Neural progenitor cell (in vitro differentiated cells): ENCODE measurements around the gene ABCC8. TPM values are rescaled to one million over a fixed set of nuclear protein-coding genes. Genes with fewer than 3 reads are reported as not detected.

Experiments
- DNase-seq: peaks from one replicate; pipeline ENCODE4 v3.0.0-alpha.2; 2016; ENCODE audit warnings: low spot score
- H2AFZ ChIP-seq: fragments of 200-600 bp; sonication (generic); replicated peaks from 2 replicates; pipeline ENCODE4 v1.6.1; 2016; ENCODE audit warnings: antibody characterized with exemption
- H3F3A ChIP-seq: fragments of 200-600 bp; sonication (generic); 2 replicates; pipeline ENCODE4 v1.6.1; 2016; ENCODE audit warnings: antibody characterized with exemption, low read depth
- H3K27ac ChIP-seq: fragments of 200-600 bp; sonication (generic); 2 replicates; pipeline ENCODE4 v1.5.1; 2016; ENCODE audit warnings: mild to moderate bottlenecking
- H3K27me3 ChIP-seq: fragments of 200-600 bp; sonication (generic); 2 replicates; pipeline ENCODE4 v1.6.1; 2016; ENCODE audit warnings: mild to moderate bottlenecking, moderate library complexity
- H3K36me3 ChIP-seq: fragments of 200-600 bp; sonication (generic); 2 replicates; pipeline ENCODE4 v1.5.1; 2016
- H3K4me1 ChIP-seq: fragments of 200-600 bp; sonication (generic); 2 replicates; pipeline ENCODE4 v1.6.1; 2016; ENCODE audit warnings: mixed run types
- H3K4me2 ChIP-seq: fragments of 200-600 bp; sonication (generic); 2 replicates; pipeline ENCODE4 v1.6.1; 2016
- H3K4me3 ChIP-seq: fragments of 200-600 bp; sonication (generic); 2 replicates; pipeline ENCODE4 v1.5.1; 2016
- H3K79me2 ChIP-seq: fragments of 200-600 bp; sonication (generic); 2 replicates; pipeline ENCODE4 v1.6.1; 2016; ENCODE audit warnings: low read depth
- H3K9ac ChIP-seq: fragments of 200-600 bp; sonication (generic); 2 replicates; pipeline ENCODE4 v1.6.1; 2016
- H3K9me3 ChIP-seq: fragments of 200-600 bp; sonication (generic); 2 replicates; pipeline ENCODE4 v1.5.1; 2016; ENCODE audit warnings: low read depth
- H4K20me1 ChIP-seq: fragments of 200-600 bp; sonication (generic); 2 replicates; pipeline ENCODE4 v1.6.1; 2016; ENCODE audit warnings: low read depth
- H3K27ac Mint-ChIP-seq: 3 replicates; pipeline ENCODE4 v1.8.0; 2021; ENCODE audit warnings: mixed read lengths
- H3K27me3 Mint-ChIP-seq: 2 replicates; pipeline ENCODE4 v1.8.0; 2022; ENCODE audit warnings: low read depth, mild to moderate bottlenecking, inconsistent platforms, moderate library complexity, mixed read lengths; ENCODE audit not compliant: insufficient read depth
- H3K36me3 Mint-ChIP-seq: 3 replicates; pipeline ENCODE4 v1.8.0; 2021; ENCODE audit warnings: mixed read lengths
- H3K4me1 Mint-ChIP-seq: 3 replicates; pipeline ENCODE4 v1.8.0; 2021; ENCODE audit warnings: mixed read lengths
- H3K4me3 Mint-ChIP-seq: 3 replicates; pipeline ENCODE4 v1.8.0; 2021; ENCODE audit warnings: mild to moderate bottlenecking, moderate library complexity, mixed read lengths
- H3K9me3 Mint-ChIP-seq: 3 replicates; pipeline ENCODE4 v1.8.0; 2020; ENCODE audit warnings: mixed read lengths
- EZH2 ChIP-seq: fragments of 200-600 bp; sonication (generic); IDR thresholded peaks from 2 replicates; pipeline ENCODE4 v1.6.1; 2017; ENCODE audit warnings: antibody characterized with exemption, mild to moderate bottlenecking, moderate library complexity
- EZH2phosphoT487 ChIP-seq: fragments of 200-600 bp; sonication (generic); IDR thresholded peaks from 2 replicates; pipeline ENCODE4 v1.6.1; 2017; ENCODE audit warnings: antibody characterized with exemption
- total RNA-seq: library from RNA; depleted of rRNA; stranded (reverse); fragments of >200 nt; gene quantifications from 2 replicates; pipeline ENCODE4 v1.2.3, GENCODE V29; 2015; ENCODE audit warnings: low replicate concordance
- TF ChIP-seq, protein P1 (sequence below): fragments of 200-600 bp; sonication (generic); IDR thresholded peaks from 2 replicates; pipeline ENCODE4 v1.5.1; 2017; ENCODE audit warnings: antibody characterized with exemption, mild to moderate bottlenecking

The ABCC8 gene
- total RNA-seq, 1 donor from 2014 or later: 0.32 TPM

DNA sequence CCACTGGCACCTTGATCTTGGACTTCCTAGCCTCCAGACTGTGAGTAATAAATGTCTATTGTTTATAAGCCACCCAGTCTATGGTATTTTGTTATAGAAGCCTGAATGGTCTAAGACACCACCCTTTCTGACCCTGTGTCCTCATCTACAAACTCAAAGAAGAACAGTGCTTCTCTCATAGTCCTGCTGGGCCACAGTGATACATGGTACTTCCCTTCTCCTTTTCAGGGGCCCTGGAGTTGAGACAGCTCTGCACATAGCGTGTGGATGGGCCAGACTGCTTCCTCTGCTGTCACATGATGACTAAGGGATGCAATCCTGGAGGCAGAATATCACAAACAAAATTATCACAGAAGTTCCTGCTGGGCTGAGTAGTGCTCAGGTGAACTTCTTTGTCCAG lies 93.2 kb downstream of the ABCC8 start:
- no peak overlapping the region for H3K27ac Mint-ChIP-seq
- H2AFZ ChIP-seq: no peak overlapping the region
- no peak overlapping the region for H3K9ac ChIP-seq
- no peaks in the 10 kb centered on the region for H4K20me1 ChIP-seq
- peaks cover 10% of the 10 kb centered on the region for H3K36me3 Mint-ChIP-seq
- H3F3A ChIP-seq: no peaks in the 10 kb centered on the region
- peaks cover 3% of the 10 kb centered on the region for H3K4me1 ChIP-seq
- H3K4me1 Mint-ChIP-seq: no peaks in the 10 kb centered on the region
- H3K4me2 ChIP-seq: no peak overlapping the region
- TF ChIP-seq EZH2phosphoT487 (no peak), EZH2 (no peak)
- TF ChIP-seq, protein P1, sequence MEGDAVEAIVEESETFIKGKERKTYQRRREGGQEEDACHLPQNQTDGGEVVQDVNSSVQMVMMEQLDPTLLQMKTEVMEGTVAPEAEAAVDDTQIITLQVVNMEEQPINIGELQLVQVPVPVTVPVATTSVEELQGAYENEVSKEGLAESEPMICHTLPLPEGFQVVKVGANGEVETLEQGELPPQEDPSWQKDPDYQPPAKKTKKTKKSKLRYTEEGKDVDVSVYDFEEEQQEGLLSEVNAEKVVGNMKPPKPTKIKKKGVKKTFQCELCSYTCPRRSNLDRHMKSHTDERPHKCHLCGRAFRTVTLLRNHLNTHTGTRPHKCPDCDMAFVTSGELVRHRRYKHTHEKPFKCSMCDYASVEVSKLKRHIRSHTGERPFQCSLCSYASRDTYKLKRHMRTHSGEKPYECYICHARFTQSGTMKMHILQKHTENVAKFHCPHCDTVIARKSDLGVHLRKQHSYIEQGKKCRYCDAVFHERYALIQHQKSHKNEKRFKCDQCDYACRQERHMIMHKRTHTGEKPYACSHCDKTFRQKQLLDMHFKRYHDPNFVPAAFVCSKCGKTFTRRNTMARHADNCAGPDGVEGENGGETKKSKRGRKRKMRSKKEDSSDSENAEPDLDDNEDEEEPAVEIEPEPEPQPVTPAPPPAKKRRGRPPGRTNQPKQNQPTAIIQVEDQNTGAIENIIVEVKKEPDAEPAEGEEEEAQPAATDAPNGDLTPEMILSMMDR: no peak
- no peaks in the 10 kb centered on the region for H3K9me3 ChIP-seq
- no peak overlapping the region for H3K27ac ChIP-seq
- DNase-seq: no peak
- H3K27me3 Mint-ChIP-seq: peaks cover 6% of the 10 kb centered on the region
- no peaks in the 10 kb centered on the region for H3K36me3 ChIP-seq
- no peak overlapping the region for H3K4me3 Mint-ChIP-seq
- H3K27me3 ChIP-seq: peaks cover 9% of the 10 kb centered on the region
- peaks cover under 1% of the 10 kb centered on the region for H3K9me3 Mint-ChIP-seq
- no peaks in the 10 kb centered on the region for H3K79me2 ChIP-seq
- H3K4me3 ChIP-seq: no peak overlapping the region

DNA sequence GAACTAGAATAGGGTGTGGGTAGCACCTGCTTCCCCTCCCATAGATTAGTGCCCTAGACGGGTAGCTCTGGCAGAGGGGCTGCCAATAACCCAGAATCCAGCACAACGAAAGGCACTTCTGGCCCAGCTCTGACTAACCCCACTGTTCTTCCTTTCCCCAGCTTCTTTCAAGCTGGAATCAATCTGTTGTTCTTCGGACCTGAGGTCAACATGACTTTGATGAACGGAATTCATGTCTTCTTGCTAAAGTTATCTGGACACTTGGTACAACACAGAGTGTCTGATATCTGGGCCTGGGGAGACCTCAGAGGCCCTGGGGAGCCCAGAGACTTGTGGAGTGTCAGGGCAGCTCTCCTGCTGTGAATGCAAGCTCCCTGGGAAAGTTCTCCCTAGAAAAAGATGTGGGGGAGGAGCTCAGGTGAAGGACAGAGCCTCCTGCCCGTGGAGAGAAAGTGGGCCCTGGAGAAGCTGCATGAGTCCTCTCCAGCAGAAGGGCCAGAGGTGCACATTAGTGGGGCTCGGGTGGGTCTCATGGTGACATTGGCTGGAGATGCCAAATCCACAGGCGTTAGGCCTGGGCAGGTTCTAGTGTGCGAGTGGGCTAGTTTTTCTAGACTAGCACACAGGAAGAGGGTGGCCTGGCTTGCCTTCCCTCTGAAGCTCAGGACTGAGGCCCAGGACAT lies 94.5 kb downstream of the ABCC8 start:
- Mint-ChIP-seq H3K4me1 (no peaks in the 10 kb centered on the region), H3K27ac (no peak overlapping the region), H3K36me3 (peaks cover 12% of the 10 kb centered on the region), H3K9me3 (peaks cover 6% of the 10 kb centered on the region), H3K27me3 (peaks cover 4% of the 10 kb centered on the region), H3K4me3 (no peak overlapping the region)
- H3K9me3 ChIP-seq: no peaks in the 10 kb centered on the region
- no peak overlapping the region for H3K4me2 ChIP-seq
- no peaks in the 10 kb centered on the region for H3K79me2 ChIP-seq
- no peaks in the 10 kb centered on the region for H3K36me3 ChIP-seq
- H3F3A ChIP-seq: no peaks in the 10 kb centered on the region
- DNase-seq: no peak
- no peak overlapping the region for H3K9ac ChIP-seq
- peaks cover 3% of the 10 kb centered on the region for H3K4me1 ChIP-seq
- no peak overlapping the region for H3K27ac ChIP-seq
- no peak overlapping the region for H3K4me3 ChIP-seq
- H2AFZ ChIP-seq: no peak overlapping the region
- H3K27me3 ChIP-seq: no peaks in the 10 kb centered on the region
- H4K20me1 ChIP-seq: no peaks in the 10 kb centered on the region
- no peak for TF ChIP-seq EZH2phosphoT487
- TF ChIP-seq EZH2: no peak
- TF ChIP-seq, protein P1: no peak

DNA sequence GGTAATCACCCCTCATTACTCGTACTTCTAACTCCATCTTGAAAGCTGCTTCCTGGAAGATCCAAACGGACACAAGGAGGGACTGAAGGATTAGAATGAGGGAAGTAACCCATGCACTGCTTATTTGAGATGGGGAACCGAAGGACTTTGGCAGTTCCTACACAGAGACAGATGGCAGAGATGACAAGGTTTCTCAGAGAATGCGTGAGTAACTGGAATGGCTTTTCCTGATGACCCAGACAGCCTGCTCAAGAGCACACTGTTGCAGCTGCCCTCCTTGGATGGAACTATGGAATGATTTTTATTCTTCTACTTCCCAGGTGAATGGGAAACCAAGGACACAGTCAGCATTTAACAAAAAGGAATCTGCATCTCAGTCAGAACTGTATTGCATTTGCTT lies 95.5 kb downstream of the ABCC8 start:
- Histone ChIP-seq H3F3A (no peaks in the 10 kb centered on the region), H3K4me1 (peaks cover 3% of the 10 kb centered on the region), H3K79me2 (no peaks in the 10 kb centered on the region), H3K36me3 (no peaks in the 10 kb centered on the region), H3K27me3 (no peaks in the 10 kb centered on the region), H3K27ac (no peak overlapping the region), H3K9me3 (no peaks in the 10 kb centered on the region), H3K4me2 (no peak overlapping the region), H4K20me1 (no peaks in the 10 kb centered on the region), H3K9ac (no peak overlapping the region), H3K4me3 (no peak overlapping the region), H2AFZ (no peak overlapping the region)
- Mint-ChIP-seq H3K4me3 (no peak overlapping the region), H3K27ac (no peak overlapping the region), H3K27me3 (peaks cover 3% of the 10 kb centered on the region), H3K9me3 (peaks cover 6% of the 10 kb centered on the region), H3K36me3 (peaks cover 15% of the 10 kb centered on the region), H3K4me1 (no peaks in the 10 kb centered on the region)
- TF ChIP-seq EZH2: no peak
- no peak for TF ChIP-seq EZH2phosphoT487
- TF ChIP-seq, protein P1: no peak
- DNase-seq: no peak
